GM21367 (cell line): ENCODE results near the gene ELK3.
"Not testable (repeated sequence)": the region's sequence is repeated elsewhere in the genome, so short reads cannot be mapped to it uniquely, and the experiment has no call there.

Experiments
- ATAC-seq: cut with Tn5 transposase; IDR thresholded peaks from one replicate; pipeline ENCODE4 v1.9.1; 2021; ENCODE audit not compliant: unreplicated experiment

Gene ELK3

DNA sequence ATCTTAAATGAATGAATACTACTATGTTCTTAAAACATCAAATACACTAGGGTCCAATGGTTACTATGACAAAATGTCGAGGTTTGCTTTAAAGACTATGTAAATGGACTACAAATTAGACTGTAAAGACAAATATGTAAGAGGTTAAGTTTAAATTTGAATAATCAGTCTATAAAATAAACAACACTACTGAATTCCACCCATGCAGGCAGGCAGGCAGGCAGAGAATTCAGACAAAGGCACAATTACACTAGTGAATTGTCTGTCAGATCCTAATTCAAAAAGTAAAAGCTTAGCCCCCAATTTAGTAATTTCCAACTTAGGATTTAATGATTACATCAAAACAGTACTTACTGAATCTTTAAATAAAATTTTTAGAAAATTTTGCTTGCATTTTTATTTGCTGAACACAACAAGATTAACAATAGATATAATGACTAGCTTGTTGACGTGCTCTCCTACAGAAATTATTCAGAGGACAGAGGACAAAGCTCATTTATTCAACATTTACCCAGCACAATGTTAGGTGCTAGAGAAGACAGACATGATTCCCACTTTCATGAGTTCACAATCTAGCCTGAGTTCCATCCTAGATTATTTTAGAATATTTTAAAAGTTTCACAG is 108.6 kb downstream of the ELK3 start:
- ATAC-seq = no peak

DNA sequence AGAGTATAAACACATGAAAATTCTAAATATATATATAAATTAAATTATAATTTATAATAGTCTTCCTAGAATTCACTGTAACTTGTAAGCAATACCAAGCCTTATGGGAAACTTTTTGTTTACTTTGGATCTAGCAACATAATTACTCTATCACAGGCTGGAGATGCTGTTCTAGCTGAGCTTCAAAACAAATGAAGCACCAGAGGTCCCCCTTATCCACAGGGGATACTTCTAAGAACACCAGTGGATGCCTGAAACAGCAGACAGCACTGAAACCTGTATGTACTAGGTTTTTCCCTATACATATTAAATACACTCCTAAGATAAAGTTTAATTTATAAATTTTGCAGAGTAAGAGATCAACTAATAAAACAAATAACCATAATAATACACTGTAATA is 109.5 kb downstream of the ELK3 start:
- ATAC-seq = no peak

DNA sequence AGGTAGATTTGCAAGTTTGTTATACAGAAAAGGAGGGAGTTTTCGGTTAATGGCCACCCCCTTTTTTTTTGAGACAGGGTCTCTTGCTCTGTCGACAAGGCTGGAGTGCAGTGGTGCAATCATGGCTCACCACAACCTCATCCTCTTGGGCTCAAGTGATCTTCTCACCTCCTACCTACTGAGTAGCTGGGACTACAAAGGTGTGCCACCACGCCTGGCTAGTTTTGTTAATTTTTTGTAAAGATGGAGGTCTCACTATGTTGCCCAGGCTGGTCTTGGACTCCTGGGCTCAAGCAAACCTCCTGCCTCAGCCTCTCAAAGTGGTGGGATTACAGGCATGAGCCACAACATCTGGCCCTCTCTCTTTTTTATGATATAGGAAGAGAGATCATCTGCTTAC is 111.5 kb downstream of the ELK3 start:
- no peak for ATAC-seq

GRCh38 chr12:96308881-96309280 is 114.7 kb downstream of the ELK3 start:
- no peak for ATAC-seq

DNA sequence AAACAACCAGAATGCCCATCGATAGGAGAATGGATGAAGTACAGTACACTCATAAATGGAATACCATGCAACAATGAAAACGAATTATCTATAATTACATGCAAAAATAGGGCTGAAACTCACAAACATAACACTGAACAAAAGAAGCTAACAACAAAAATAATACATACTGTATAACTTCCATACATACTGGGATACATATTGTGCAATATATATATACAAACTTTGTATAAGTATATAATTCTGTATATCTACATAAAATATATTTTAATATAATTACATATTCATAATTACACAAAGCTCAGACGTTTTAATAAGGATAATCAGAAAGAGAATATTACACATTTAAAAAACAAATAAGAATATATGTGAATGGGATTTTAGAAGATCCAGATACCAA is 115.9 kb downstream of the ELK3 start:
- ATAC-seq = no peak

GRCh38 chr12:96311191-96311590 is 117.0 kb downstream of the ELK3 start:
- ATAC-seq = no peak

GRCh38 chr12:96313606-96314005 is 119.4 kb downstream of the ELK3 start:
- no peak for ATAC-seq

DNA sequence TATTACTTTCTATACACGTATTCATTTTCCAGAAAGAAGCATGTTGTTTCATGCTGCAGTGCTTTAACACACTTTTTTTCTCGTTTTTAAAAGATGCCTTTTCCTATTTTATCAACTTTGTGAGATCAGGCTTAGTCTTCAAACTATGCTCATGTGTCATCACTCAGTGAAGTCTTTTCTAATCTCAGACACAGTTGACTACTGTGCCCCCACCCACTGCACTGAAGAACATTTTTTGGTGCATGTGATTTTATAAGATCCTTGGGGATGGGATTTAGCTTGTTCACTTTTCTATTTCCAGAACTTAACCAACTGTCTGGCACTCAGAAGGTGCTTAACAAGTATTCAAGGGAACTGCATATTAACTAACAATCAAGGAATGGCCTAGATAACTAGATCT is 120.5 kb downstream of the ELK3 start:
- ATAC-seq = no peak

DNA sequence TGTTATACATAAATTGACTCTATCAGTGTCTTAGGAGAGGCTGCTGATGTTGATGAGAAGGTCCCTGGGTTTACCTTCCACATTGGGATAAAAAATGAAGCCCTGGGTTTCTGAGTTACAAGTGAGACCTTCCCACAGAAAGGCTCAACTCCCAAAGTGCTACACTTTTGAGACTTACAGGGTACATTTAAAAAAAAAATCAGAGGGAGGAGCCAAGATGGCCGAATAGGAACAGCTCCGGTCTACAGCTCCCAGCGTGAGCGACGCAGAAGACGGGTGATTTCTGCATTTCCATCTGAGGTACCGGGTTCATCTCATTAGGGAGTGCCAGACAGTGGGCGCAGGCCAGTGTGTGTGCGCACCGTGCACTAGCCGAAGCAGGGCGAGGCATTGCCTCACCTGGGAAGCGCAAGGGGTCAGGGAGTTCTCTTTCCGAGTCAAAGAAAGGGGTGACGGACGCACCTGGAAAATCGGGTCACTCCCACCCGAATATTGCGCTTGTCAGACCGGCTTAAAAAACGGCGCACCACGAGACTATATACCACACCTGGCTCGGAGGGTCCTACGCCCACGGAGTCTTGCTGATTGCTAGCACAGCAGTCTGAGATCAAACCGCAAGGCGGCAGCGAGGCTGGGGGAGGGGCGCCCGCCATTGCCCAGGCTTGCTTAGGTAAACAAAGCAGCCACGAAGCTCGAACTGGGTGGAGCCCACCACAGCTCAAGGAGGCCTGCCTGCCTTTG is 121.7 kb downstream of the ELK3 start:
- not testable (repeated sequence) for ATAC-seq

DNA sequence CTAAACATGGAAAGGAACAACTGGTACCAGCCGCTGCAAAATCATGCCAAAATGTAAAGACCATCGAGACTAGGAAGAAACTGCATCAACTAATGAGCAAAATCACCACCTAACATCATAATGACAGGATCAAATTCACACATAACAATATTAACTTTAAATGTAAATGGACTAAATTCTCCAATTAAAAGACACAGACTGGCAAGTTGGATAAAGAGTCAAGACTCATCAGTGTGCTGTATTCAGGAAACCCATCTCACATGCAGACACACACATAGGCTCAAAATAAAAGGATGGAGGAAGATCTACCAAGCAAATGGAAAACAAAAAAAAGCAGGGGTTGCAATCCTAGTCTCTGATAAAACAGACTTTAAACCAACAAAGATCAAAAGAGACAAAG is 123.6 kb downstream of the ELK3 start:
- ATAC-seq = not testable (repeated sequence)
